Fibroblast of the aortic adventitia (primary cell): ENCODE results near the gene RCSD1. TPM values are rescaled to one million over a fixed set of nuclear protein-coding genes. Genes with fewer than 3 reads are reported as not detected.

Experiments
- DNase-seq: peaks from one replicate; pipeline ENCODE4 v3.0.0-alpha.2; 2010; ENCODE audit warnings: low read depth
- H3K4me3 ChIP-seq: 2 replicates; pipeline ENCODE4 v1.5.1; 2011; ENCODE audit warnings: low read depth, mild to moderate bottlenecking, control low read depth, low read length, moderate library complexity
- total RNA-seq: library from RNA; depleted of rRNA; stranded (reverse); fragments of >200 nt; gene quantifications from 2 replicates; pipeline ENCODE4 v1.2.3, GENCODE V29; 2012; ENCODE audit warnings: low replicate concordance
- TF ChIP-seq, protein P1 (sequence below): IDR thresholded peaks from 2 replicates; pipeline ENCODE4 v1.5.1; 2011; ENCODE audit warnings: mild to moderate bottlenecking, low read length, control low read depth, inconsistent platforms; ENCODE audit not compliant: insufficient read depth

RCSD1 gene
- total RNA-seq, 1 donor, result not detected

DNA sequence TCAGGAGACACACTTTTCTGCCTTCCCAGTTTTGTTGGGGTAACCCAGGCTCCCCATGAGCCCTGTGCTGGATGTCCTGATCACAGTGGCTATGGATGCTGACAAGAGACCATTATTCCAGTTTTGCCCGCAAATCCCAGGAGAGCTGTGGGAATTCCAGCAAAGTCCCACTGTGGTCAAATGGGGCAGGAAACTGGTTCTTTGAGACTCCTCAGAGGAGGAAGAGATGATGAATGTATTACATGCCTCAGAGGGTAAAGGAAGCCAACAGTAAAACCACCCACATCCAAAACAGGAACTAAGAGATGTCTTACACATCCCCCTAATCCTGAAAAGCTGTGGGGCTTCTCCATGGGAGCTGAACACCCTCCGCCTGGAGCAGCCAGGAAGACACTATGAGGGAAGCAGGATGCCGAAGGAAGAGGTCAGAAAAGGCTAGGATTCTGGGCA is 78.9 kb downstream of the RCSD1 start:
- TF ChIP-seq, protein P1, sequence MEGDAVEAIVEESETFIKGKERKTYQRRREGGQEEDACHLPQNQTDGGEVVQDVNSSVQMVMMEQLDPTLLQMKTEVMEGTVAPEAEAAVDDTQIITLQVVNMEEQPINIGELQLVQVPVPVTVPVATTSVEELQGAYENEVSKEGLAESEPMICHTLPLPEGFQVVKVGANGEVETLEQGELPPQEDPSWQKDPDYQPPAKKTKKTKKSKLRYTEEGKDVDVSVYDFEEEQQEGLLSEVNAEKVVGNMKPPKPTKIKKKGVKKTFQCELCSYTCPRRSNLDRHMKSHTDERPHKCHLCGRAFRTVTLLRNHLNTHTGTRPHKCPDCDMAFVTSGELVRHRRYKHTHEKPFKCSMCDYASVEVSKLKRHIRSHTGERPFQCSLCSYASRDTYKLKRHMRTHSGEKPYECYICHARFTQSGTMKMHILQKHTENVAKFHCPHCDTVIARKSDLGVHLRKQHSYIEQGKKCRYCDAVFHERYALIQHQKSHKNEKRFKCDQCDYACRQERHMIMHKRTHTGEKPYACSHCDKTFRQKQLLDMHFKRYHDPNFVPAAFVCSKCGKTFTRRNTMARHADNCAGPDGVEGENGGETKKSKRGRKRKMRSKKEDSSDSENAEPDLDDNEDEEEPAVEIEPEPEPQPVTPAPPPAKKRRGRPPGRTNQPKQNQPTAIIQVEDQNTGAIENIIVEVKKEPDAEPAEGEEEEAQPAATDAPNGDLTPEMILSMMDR, result no peak
- H3K4me3 ChIP-seq, result no peak overlapping the region
- no peak for DNase-seq

DNA sequence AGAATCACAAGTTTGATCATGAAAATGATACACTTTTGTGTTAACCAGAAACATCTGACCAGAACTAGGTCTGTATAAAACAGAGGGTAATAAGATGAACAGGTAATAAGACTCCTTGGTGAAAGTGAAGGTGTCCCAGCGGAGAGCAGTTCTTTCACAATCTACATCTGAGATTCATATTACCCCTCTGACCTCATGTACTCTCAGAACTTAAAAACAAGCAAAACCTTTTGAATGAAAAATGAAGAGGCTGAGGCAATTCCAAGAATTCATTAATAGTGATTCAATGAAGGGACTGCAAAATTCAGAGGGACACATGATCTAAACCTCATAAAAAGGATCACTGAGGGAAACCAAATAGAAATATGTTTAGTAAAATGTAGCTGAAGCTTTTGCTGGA is 80.8 kb downstream of the RCSD1 start:
- no peak for DNase-seq
- H3K4me3 ChIP-seq, result no peak overlapping the region
- TF ChIP-seq, protein P1, result no peak

DNA sequence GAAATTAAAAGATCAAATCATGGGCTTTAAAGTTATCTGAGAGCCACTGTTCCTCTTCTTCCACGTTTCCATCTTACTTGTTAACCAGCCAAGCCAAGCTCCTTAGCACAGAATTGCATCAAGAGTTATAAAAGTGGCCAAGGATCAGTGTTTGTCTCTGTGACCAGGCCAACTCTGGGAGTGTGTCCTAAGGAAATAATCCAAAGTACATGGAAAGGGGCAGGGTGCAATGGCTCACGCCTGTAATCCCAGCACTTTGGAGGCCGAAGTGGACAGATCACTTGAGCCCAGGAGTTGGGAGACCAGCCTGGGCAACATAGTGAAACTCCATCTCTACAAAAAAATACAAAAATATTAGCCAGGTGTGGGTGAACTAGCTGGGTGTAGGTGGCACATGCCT is 81.8 kb downstream of the RCSD1 start:
- DNase-seq, result no peak
- H3K4me3 ChIP-seq, result no peak overlapping the region
- TF ChIP-seq, protein P1, result no peak

DNA sequence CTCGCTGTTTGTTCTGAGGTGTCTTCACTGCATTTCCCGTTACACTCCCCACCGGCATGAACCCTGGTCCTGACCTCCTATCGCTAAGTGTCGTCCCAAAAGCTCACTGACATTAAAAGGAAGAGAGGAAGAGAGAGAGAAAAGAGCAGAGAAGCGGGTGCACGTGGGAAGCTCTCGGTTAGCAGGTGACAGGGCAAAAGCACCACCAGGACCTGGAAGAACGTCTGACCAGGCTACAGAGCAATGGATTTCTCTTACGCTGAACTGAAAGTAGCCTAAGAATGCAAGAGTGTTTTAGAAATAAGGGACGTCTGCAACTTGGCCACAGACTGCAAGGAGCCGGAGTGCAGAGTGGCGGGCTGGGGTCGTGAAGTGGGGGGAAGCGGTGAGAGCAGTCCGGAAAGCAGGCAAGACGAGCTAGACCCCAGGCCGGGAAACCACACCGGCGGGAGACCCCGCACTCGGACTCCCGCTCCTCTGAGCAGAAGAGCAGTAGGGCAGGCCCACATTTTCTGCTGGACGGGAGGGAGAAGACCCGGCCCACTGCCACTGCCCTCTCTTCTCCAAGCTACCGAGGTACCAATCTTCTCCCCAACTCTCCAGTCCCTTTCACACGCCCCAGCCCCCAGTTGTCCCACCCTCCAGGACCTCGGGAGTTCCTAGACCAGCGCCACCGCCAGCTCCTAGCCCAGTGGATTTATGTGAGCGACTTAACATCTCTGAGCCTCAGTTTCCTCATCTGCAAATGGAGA is 83.5 kb downstream of the RCSD1 start:
- TF ChIP-seq, protein P1, result no peak
- H3K4me3 ChIP-seq, result peak overlapping the region; percentile 96
- no peak for DNase-seq

DNA sequence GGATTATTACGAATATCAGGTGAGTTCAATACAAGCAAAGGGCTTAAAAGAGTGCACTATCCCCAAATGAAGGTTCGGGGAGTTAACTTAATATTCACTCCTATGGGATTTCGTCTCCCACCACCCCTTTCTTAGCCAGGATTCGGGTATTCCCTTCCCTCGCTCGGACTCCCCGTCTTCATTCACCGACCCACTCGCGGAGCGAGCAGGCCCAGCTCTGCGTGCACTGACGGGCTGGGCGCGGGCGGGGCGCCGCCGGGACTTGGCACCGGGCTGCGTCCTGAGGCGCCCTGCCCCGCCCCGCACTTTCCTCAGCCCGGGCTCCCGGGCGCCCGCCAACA is 84.0 kb downstream of the RCSD1 start:
- DNase-seq, result no peak
- H3K4me3 ChIP-seq, result peak overlapping the region; percentile 96
- TF ChIP-seq, protein P1, result no peak

DNA sequence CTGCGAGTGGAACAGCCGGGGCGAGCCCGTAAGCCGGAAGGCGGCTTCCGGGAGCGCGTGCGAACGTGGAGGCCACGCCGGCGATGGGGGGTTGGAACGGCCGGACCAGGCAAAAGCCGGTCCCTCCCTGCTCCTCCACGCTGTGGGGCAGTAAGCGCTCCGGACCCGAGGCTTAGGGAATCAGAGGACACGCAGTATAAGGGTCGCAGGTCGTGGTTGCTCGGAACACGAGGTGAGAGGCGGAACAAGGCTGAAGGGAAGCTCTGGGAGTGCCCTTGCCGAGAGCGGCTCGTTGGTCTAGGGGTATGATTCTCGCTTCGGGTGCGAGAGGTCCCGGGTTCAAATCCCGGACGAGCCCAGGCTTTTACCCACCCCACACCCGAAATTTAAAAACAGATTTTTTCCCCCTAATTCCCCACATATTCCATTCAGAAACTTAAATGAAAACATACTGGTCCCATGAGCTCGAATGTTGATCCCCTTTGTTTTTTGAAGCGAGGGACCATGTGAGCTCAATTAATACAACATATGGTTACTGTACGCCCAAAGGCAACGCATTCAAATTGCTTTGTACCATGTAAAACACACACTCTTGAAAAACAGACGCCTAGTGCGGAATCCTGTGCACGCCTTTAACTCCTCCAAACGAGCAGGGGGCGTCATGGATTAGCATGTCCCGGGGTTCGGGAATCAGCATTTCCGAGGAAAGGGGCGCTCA is 84.6 kb downstream of the RCSD1 start:
- H3K4me3 ChIP-seq, result peak overlapping the region; percentile 96
- TF ChIP-seq, protein P1, result no peak
- DNase-seq, result peak; percentile 89
